ENCODE measurements around the gene DHCR7.

DHCR7 gene

GRCh38 chr11:71456294-71456693, 8.1 kb upstream of the DHCR7 start:
- H3K27me3 ChIP-seq (ENCODE audit: control insufficient read depth, low read length) = no peaks in the 10 kb centered on the region
- H3K9me2 ChIP-seq (replicated peaks; ENCODE audit: control insufficient read depth, low read length) = no peaks in the 10 kb centered on the region
- H3K27ac ChIP-seq (ENCODE audit: low read depth, low read length) = no peak overlapping the region
- no peak overlapping the region for H3K4me3 ChIP-seq (ENCODE audit: low read length)
- H3K9me3 ChIP-seq (ENCODE audit: control insufficient read depth, insufficient read depth, low read length) = no peaks in the 10 kb centered on the region
- TF ChIP-seq CTCF (IDR thresholded peaks at IDR 0.05; ENCODE audit: low read depth, low read length, poor library complexity, severe bottlenecking) (no peak), EZH2phosphoT487 (IDR thresholded peaks at IDR 0.05; ENCODE audit: borderline replicate concordance, low read length) (no peak)
- peaks cover 7% of the 10 kb centered on the region for H3F3A ChIP-seq (ENCODE audit: control insufficient read depth, insufficient read depth)
- H3K4me2 ChIP-seq (ENCODE audit: low read length) = no peak overlapping the region
- peaks cover 30% of the 10 kb centered on the region for H3K79me2 ChIP-seq (ENCODE audit: control insufficient read depth, low read length)
- H4K20me1 ChIP-seq (ENCODE audit: control insufficient read depth, insufficient read depth, low read depth, low read length) = peaks cover 11% of the 10 kb centered on the region; the same call in 1 of the 2 replicates
- H3K36me3 ChIP-seq (ENCODE audit: control insufficient read depth, low read length) = peaks cover 77% of the 10 kb centered on the region
- H3K4me1 ChIP-seq (ENCODE audit: control insufficient read depth, low read length) = peaks cover 25% of the 10 kb centered on the region

GRCh38 chr11:71454470-71455113, 6.4 kb upstream of the DHCR7 start:
- H3K4me2 ChIP-seq (ENCODE audit: low read length) = peak overlapping the region; percentile 94
- H3K79me2 ChIP-seq (ENCODE audit: control insufficient read depth, low read length) = peaks cover 46% of the 10 kb centered on the region
- no peaks in the 10 kb centered on the region for H3K27me3 ChIP-seq (ENCODE audit: control insufficient read depth, low read length)
- TF ChIP-seq EZH2phosphoT487 (IDR thresholded peaks at IDR 0.05; ENCODE audit: borderline replicate concordance, low read length) = no peak
- TF ChIP-seq CTCF (IDR thresholded peaks at IDR 0.05; ENCODE audit: low read depth, low read length, poor library complexity, severe bottlenecking) = peak; percentile 20
- H3K9me3 ChIP-seq (ENCODE audit: control insufficient read depth, insufficient read depth, low read length) = no peaks in the 10 kb centered on the region
- peaks cover 11% of the 10 kb centered on the region; the same call in 1 of the 2 replicates for H4K20me1 ChIP-seq (ENCODE audit: control insufficient read depth, insufficient read depth, low read depth, low read length)
- H3K4me1 ChIP-seq (ENCODE audit: control insufficient read depth, low read length) = peaks cover 41% of the 10 kb centered on the region
- H3K9me2 ChIP-seq (replicated peaks; ENCODE audit: control insufficient read depth, low read length) = no peaks in the 10 kb centered on the region
- peaks cover 67% of the 10 kb centered on the region for H3K36me3 ChIP-seq (ENCODE audit: control insufficient read depth, low read length)
- peak overlapping the region; percentile 100; the same call in 1 of the 2 replicates for H3K4me3 ChIP-seq (ENCODE audit: low read length)
- H3F3A ChIP-seq (ENCODE audit: control insufficient read depth, insufficient read depth) = peaks cover 22% of the 10 kb centered on the region
- no peak overlapping the region for H3K27ac ChIP-seq (ENCODE audit: low read depth, low read length)

DNA sequence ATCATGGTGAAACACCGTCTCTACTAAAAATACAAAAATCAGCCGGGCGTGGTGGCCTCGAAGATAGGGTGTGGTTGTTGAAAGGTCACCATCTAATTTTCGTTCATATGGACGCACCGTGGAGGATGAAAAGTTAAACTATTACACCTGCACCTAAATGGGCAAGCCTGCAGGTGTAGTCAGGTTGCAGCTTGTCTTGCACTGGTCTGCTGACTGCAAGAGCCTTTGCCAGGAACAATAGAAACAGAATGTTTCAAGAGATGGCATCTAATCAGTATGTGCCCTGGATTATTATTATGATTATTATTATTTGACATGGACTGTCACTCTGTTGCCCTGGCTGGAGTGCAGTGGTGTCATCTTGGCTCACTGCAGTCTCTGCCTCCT, 5.7 kb upstream of the DHCR7 start:
- H3K4me1 ChIP-seq (ENCODE audit: control insufficient read depth, low read length) = peaks cover 47% of the 10 kb centered on the region
- H3K4me3 ChIP-seq (ENCODE audit: low read length) = peak overlapping the region; percentile 100
- peaks cover 52% of the 10 kb centered on the region for H3K79me2 ChIP-seq (ENCODE audit: control insufficient read depth, low read length)
- H3K4me2 ChIP-seq (ENCODE audit: low read length) = peak overlapping the region; percentile 94
- H3K9me2 ChIP-seq (replicated peaks; ENCODE audit: control insufficient read depth, low read length) = no peaks in the 10 kb centered on the region
- no peaks in the 10 kb centered on the region for H3K27me3 ChIP-seq (ENCODE audit: control insufficient read depth, low read length)
- no peaks in the 10 kb centered on the region for H3K9me3 ChIP-seq (ENCODE audit: control insufficient read depth, insufficient read depth, low read length)
- peaks cover 11% of the 10 kb centered on the region; the same call in 1 of the 2 replicates for H4K20me1 ChIP-seq (ENCODE audit: control insufficient read depth, insufficient read depth, low read depth, low read length)
- peaks cover 22% of the 10 kb centered on the region for H3F3A ChIP-seq (ENCODE audit: control insufficient read depth, insufficient read depth)
- H3K27ac ChIP-seq (ENCODE audit: low read depth, low read length) = no peak overlapping the region
- TF ChIP-seq CTCF (IDR thresholded peaks at IDR 0.05; ENCODE audit: low read depth, low read length, poor library complexity, severe bottlenecking) (no peak), EZH2phosphoT487 (IDR thresholded peaks at IDR 0.05; ENCODE audit: borderline replicate concordance, low read length) (no peak)
- H3K36me3 ChIP-seq (ENCODE audit: control insufficient read depth, low read length) = peaks cover 61% of the 10 kb centered on the region
